Measurements from ENCODE around the gene TMTC4.
A peak's percentile ranks its signal among the peaks of the same experiment; 100 is the strongest.

Gene TMTC4

DNA sequence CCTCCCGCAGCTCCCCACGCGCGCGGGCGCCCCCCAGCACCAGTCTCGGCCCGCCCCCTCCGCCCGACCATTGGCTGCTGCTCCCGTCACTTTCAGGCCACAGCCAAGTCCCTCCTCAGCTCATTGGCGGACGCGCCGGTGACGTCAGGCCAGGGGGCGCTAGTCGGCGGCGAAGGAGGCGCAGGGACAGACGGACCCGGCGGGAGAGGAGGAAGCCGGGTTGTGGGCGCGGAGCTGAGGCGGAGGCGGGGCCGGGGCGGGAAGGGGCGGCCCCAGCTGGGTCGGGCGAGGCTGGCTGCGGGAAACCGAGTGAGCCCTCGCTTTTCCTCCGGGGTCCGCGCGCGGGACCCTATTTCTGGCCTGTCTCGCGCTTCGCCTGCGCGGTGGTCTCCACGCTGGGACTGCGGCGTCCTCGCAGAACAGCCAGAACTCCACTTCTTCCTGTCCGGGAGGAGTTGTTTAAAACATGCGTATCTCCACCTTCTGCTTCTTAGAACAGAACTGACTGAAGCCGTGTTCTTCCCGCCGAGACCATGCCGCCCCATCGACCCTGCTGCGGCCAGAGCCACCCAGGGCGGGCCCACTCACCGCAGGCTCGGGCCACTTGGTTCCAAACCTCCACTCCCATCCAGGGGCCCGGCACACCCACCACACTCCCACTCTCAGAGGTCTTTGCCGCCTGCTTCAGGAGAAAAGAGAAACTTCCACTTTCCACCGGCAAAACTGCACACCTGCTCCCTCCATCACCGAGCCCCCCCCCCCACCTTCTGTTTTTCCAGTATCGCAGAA is 471 bp upstream of the TMTC4 start:
- peak overlapping the region; percentile 83 for H3K4me3 ChIP-seq (ENCODE audit: low read length)
- DNase-seq (ENCODE audit: low read depth), result peak; percentile 97
- TF ChIP-seq, protein P1, sequence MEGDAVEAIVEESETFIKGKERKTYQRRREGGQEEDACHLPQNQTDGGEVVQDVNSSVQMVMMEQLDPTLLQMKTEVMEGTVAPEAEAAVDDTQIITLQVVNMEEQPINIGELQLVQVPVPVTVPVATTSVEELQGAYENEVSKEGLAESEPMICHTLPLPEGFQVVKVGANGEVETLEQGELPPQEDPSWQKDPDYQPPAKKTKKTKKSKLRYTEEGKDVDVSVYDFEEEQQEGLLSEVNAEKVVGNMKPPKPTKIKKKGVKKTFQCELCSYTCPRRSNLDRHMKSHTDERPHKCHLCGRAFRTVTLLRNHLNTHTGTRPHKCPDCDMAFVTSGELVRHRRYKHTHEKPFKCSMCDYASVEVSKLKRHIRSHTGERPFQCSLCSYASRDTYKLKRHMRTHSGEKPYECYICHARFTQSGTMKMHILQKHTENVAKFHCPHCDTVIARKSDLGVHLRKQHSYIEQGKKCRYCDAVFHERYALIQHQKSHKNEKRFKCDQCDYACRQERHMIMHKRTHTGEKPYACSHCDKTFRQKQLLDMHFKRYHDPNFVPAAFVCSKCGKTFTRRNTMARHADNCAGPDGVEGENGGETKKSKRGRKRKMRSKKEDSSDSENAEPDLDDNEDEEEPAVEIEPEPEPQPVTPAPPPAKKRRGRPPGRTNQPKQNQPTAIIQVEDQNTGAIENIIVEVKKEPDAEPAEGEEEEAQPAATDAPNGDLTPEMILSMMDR (conservative IDR thresholded peaks at IDR 0.05; ENCODE audit: low read length), result peak; percentile 36

DNA sequence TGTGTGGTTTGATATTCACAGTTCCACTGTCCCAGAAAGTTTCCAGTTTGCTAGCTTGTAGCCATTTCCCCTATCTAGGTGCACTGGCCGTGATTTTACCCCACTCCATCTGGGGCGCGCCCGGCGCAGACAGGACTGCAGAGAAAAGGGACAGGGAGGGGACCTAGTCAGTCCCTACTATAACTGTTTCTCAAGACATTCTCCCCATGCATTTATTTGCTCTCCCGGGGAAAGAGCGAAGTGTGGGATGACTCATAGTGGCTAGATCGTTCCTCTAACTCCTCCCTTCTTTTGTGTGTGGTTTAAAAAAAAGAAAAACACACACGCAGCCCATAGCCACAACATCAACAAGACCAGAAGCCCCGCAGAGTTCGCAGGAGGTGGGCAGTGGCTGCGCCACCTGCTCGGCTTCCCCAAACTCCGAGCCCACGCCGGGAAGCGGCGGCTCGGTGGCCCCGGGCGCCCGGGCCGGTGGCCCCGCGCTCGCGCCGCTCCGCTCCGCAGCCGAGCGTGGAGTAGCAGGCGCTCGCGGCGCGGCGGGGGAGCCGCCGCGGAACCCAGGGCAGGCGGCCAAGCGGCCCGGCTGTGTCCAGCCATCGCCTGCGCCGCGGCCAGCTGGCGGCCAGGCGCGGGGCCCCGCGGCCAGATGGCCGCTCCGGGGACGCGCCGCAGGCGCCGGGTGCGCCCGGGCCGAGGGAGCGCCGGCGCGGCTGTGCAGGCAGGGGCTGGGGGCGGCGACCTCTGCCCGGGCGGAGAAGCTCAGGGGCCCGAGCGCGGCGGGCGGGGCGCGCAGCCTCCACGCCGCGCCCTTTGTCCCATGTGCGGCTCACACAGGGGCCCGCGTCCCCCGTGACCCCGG is 653 bp downstream of the TMTC4 start:
- TF ChIP-seq, protein P1 (conservative IDR thresholded peaks at IDR 0.05; ENCODE audit: low read length), result no peak
- DNase-seq (ENCODE audit: low read depth), result peak; percentile 77
- peak overlapping the region; percentile 66 for H3K4me3 ChIP-seq (ENCODE audit: low read length)

DNA sequence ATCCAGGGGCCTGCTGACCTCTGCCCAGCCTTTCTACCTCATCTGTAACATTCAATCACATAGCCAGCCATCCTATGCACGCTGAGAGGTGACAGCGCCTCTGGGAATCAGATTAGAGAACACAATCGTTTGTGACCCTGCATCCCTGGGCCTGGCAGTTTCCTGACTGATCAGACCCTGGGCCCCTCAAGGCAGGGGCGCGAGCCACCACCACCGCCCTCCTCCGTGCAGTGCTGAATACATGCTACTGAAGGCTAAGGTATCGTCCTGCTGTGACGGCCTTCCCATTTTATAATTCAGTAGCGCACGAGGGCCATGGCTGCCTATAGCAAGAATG is 1.3 kb downstream of the TMTC4 start:
- DNase-seq (ENCODE audit: low read depth), result no peak
- TF ChIP-seq, protein P1 (conservative IDR thresholded peaks at IDR 0.05; ENCODE audit: low read length), result no peak

DNA sequence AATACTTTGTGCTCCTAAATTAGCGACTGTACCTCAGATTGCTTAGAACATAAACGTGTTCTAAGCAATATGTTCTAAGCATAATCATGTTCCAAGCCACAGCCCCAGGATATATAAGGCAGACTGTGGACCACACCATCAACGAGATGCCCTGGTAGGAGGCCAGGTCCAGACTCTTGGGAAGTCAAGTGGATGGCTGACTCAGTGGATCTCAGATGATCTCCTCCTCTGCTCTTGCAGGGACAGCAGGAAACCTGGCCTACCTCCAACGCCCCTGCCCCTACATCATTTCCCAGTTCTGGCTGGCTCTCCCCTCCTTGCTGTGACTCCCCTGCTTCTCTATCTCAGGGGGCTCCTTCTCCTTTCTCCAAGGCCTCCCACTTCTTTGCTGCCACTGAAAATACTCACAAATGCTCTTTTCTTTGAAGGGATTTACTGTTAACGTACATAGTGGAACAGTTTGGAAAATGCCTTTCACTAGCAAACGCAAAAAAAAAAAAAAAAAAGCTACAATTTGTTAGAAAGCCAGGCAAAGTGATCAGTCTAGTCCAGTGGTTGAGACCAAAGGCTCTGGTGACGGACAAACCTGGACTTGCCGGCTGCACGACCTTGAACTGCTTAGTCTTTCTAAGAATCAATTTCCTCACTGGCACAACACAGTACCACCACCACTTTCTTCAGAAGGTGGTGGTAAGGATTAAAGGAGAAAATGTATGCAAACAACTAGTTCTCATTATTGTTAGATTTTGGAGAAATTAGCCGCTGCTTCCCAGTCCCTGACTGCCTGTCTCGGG is 3.0 kb downstream of the TMTC4 start:
- H3K4me3 ChIP-seq (ENCODE audit: low read length), result no peak overlapping the region
- DNase-seq (ENCODE audit: low read depth), result no peak
- TF ChIP-seq, protein P1 (conservative IDR thresholded peaks at IDR 0.05; ENCODE audit: low read length), result no peak

More for the DNA sequence above, 1.3 kb downstream of the TMTC4 start:
- peak overlapping the region; percentile 66 for H3K4me3 ChIP-seq (ENCODE audit: low read length)

DNA sequence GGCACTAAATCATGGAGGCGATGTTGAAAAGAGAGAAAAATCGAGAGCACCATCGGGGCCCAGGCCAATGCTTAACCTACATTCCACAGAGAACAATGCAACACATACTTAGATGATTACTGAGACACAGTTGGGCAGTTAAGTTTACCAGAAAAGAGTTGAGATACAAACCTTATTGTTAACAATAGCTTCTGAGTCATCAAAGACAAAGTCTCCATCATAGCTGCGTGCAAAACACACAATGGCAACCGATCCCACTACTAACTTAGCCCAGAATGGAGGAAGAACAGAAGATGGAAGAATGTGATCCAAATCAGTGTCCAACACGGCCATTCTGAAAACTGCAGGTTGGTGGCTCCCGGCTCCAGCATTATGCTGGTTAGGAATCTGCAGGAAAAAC is 6.2 kb downstream of the TMTC4 start:
- TF ChIP-seq, protein P1 (conservative IDR thresholded peaks at IDR 0.05; ENCODE audit: low read length), result no peak
- peak; percentile 44 for DNase-seq (ENCODE audit: low read depth)
- no peak overlapping the region for H3K4me3 ChIP-seq (ENCODE audit: low read length)

DNA sequence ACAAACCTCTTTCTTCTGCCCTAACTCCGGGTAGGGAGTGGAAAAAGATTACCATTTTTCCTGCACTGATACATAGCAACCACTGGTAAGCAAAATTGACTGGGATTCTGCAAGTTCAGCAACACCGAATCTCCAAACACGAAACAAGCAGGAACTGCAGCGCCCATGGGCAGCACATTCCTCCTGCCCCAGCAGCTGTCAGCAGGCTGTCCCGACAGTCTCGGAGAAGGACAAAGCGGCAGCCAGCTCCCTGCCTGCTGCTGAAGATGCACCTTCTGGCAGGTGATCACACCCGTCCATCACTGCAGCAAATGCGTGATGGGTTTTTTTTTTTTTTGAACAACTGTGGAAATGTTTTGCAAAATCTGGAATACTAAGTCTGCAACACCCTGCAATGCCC is 6.7 kb downstream of the TMTC4 start:
- TF ChIP-seq, protein P1 (conservative IDR thresholded peaks at IDR 0.05; ENCODE audit: low read length), result no peak
- H3K4me3 ChIP-seq (ENCODE audit: low read length), result no peak overlapping the region
- no peak for DNase-seq (ENCODE audit: low read depth)

Data from AG10803 (cell line).